Measurements from ENCODE around the gene PARP8.

The PARP8 gene

GRCh38 chr5:50653946-50654345, 12.5 kb upstream of the PARP8 start:
- no peak for TF ChIP-seq CTCF (IDR thresholded peaks at IDR 0.05; ENCODE audit: poor library complexity, severe bottlenecking)
- Histone ChIP-seq H3K27me3 (ENCODE audit: insufficient read depth, poor library complexity, severe bottlenecking) (no peaks in the 10 kb centered on the region), H3K4me1 (ENCODE audit: insufficient read depth, poor library complexity, severe bottlenecking) (peaks cover 11% of the 10 kb centered on the region), H3K27ac (ENCODE audit: poor library complexity, severe bottlenecking) (no peak overlapping the region), H3K9me3 (ENCODE audit: severe bottlenecking) (no peaks in the 10 kb centered on the region), H3K4me3 (ENCODE audit: severe bottlenecking) (no peak overlapping the region), H3K36me3 (ENCODE audit: low read depth) (no peaks in the 10 kb centered on the region)
- DNase-seq (ENCODE audit: low spot score) (no peak), ATAC-seq (ENCODE audit: low read depth) (no peak)

GRCh38 chr5:50655067-50655809, 11.2 kb upstream of the PARP8 start:
- TF ChIP-seq CTCF (IDR thresholded peaks at IDR 0.05; ENCODE audit: poor library complexity, severe bottlenecking) = no peak
- no peak for ATAC-seq (ENCODE audit: low read depth)
- Histone ChIP-seq H3K9me3 (ENCODE audit: severe bottlenecking) (no peaks in the 10 kb centered on the region), H3K27ac (ENCODE audit: poor library complexity, severe bottlenecking) (no peak overlapping the region), H3K36me3 (ENCODE audit: low read depth) (no peaks in the 10 kb centered on the region), H3K4me1 (ENCODE audit: insufficient read depth, poor library complexity, severe bottlenecking) (peaks cover 11% of the 10 kb centered on the region), H3K27me3 (ENCODE audit: insufficient read depth, poor library complexity, severe bottlenecking) (no peaks in the 10 kb centered on the region), H3K4me3 (ENCODE audit: severe bottlenecking) (no peak overlapping the region)
- DNase-seq (ENCODE audit: low spot score) = no peak

GRCh38 chr5:50655810-50656205, 10.6 kb upstream of the PARP8 start:
- no peak overlapping the region for H3K27ac ChIP-seq (ENCODE audit: poor library complexity, severe bottlenecking)
- peaks cover 11% of the 10 kb centered on the region for H3K4me1 ChIP-seq (ENCODE audit: insufficient read depth, poor library complexity, severe bottlenecking)
- no peaks in the 10 kb centered on the region for H3K9me3 ChIP-seq (ENCODE audit: severe bottlenecking)
- H3K4me3 ChIP-seq (ENCODE audit: severe bottlenecking) = no peak overlapping the region
- H3K27me3 ChIP-seq (ENCODE audit: insufficient read depth, poor library complexity, severe bottlenecking) = no peaks in the 10 kb centered on the region
- H3K36me3 ChIP-seq (ENCODE audit: low read depth) = no peaks in the 10 kb centered on the region
- DNase-seq (ENCODE audit: low spot score) = no peak
- no peak for TF ChIP-seq CTCF (IDR thresholded peaks at IDR 0.05; ENCODE audit: poor library complexity, severe bottlenecking)
- ATAC-seq (ENCODE audit: low read depth) = peak; percentile 94

GRCh38 chr5:50657044-50657443, 9.4 kb upstream of the PARP8 start:
- no peaks in the 10 kb centered on the region for H3K9me3 ChIP-seq (ENCODE audit: severe bottlenecking)
- H3K4me3 ChIP-seq (ENCODE audit: severe bottlenecking) = no peak overlapping the region
- ATAC-seq (ENCODE audit: low read depth) = no peak
- H3K4me1 ChIP-seq (ENCODE audit: insufficient read depth, poor library complexity, severe bottlenecking) = peaks cover 11% of the 10 kb centered on the region
- no peak for TF ChIP-seq CTCF (IDR thresholded peaks at IDR 0.05; ENCODE audit: poor library complexity, severe bottlenecking)
- no peaks in the 10 kb centered on the region for H3K27me3 ChIP-seq (ENCODE audit: insufficient read depth, poor library complexity, severe bottlenecking)
- no peak for DNase-seq (ENCODE audit: low spot score)
- no peak overlapping the region for H3K27ac ChIP-seq (ENCODE audit: poor library complexity, severe bottlenecking)
- no peaks in the 10 kb centered on the region for H3K36me3 ChIP-seq (ENCODE audit: low read depth)

GRCh38 chr5:50658246-50658645, 8.2 kb upstream of the PARP8 start:
- Histone ChIP-seq H3K36me3 (ENCODE audit: low read depth) (no peaks in the 10 kb centered on the region), H3K27me3 (ENCODE audit: insufficient read depth, poor library complexity, severe bottlenecking) (no peaks in the 10 kb centered on the region), H3K9me3 (ENCODE audit: severe bottlenecking) (no peaks in the 10 kb centered on the region), H3K27ac (ENCODE audit: poor library complexity, severe bottlenecking) (no peak overlapping the region), H3K4me1 (ENCODE audit: insufficient read depth, poor library complexity, severe bottlenecking) (peaks cover 11% of the 10 kb centered on the region), H3K4me3 (ENCODE audit: severe bottlenecking) (no peak overlapping the region)
- DNase-seq (ENCODE audit: low spot score) (no peak), ATAC-seq (ENCODE audit: low read depth) (no peak)
- TF ChIP-seq CTCF (IDR thresholded peaks at IDR 0.05; ENCODE audit: poor library complexity, severe bottlenecking) = no peak
